Astrocyte (in vitro differentiated cells and primary cell): ENCODE results near the gene IQCM.

ENCODE experiments used
- EZH2 ChIP-seq: IDR thresholded peaks from 2 replicates; pipeline ENCODE4 v1.6.1; 2012; ENCODE audit warnings: mild to moderate bottlenecking, low read length, inconsistent platforms; ENCODE audit not compliant: insufficient read depth
- TF ChIP-seq, protein P1 (sequence below): IDR thresholded peaks from 2 replicates; pipeline ENCODE4 v1.5.1; 2011; ENCODE audit warnings: low read depth, mild to moderate bottlenecking, inconsistent platforms, low read length, moderate library complexity; ENCODE audit not compliant: insufficient read depth

DNA sequence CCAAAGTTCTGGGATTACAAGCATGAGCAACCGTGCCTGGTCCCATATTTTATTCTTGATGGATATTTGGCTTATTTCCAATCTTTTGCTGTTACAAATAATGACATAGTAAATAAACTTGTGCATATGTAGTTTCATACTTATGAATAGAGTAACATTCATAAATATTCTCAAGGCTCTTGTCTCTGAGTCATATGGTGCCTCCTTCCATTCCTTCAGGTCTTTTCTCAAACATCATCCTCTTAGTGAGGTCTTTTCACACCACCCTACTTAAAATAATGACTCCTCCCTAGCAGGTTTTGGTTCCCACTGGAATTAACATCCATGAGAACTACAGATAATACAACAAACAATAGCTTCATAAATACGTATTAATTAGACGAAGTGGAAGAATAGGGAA lies 416.6 kb downstream of the IQCM start:
- TF ChIP-seq, protein P1, sequence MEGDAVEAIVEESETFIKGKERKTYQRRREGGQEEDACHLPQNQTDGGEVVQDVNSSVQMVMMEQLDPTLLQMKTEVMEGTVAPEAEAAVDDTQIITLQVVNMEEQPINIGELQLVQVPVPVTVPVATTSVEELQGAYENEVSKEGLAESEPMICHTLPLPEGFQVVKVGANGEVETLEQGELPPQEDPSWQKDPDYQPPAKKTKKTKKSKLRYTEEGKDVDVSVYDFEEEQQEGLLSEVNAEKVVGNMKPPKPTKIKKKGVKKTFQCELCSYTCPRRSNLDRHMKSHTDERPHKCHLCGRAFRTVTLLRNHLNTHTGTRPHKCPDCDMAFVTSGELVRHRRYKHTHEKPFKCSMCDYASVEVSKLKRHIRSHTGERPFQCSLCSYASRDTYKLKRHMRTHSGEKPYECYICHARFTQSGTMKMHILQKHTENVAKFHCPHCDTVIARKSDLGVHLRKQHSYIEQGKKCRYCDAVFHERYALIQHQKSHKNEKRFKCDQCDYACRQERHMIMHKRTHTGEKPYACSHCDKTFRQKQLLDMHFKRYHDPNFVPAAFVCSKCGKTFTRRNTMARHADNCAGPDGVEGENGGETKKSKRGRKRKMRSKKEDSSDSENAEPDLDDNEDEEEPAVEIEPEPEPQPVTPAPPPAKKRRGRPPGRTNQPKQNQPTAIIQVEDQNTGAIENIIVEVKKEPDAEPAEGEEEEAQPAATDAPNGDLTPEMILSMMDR, result no peak
- TF ChIP-seq EZH2, result no peak
